OCI-LY3 (cell line): Measurements from ENCODE around the gene METTL1.

Experiments
- H2AFZ ChIP-seq: fragments of 200-600, 300-600 bp; shearing (Covaris generic); 2 replicates; pipeline ENCODE4 v1.6.0; 2014; ENCODE audit warnings: antibody characterized with exemption, low read depth, low read length
- H3K27ac ChIP-seq: fragments of 200-600, 300-600 bp; sonication (generic); 2 replicates; pipeline ENCODE4 v1.5.1; 2014; ENCODE audit warnings: mild to moderate bottlenecking, low read length, moderate library complexity, mixed read lengths
- H3K27me3 ChIP-seq: fragments of 200-600, 300-600 bp; sonication (generic); 2 replicates; pipeline ENCODE4 v1.6.1; 2014; ENCODE audit warnings: low read depth, low read length, mixed read lengths
- H3K36me3 ChIP-seq: fragments of 200-600, 300-600 bp; sonication (generic); replicated peaks from 2 replicates; pipeline ENCODE3; 2014; ENCODE audit warnings: low read depth, low read length, mixed read lengths
- H3K4me1 ChIP-seq: fragments of 300-600, 200-600 bp; sonication (generic); 2 replicates; pipeline ENCODE4 v1.6.1; 2014; ENCODE audit warnings: low read length, mixed read lengths
- H3K4me2 ChIP-seq: fragments of 200-600, 300-600 bp; sonication (generic); 2 replicates; pipeline ENCODE4 v1.6.1; 2014; ENCODE audit warnings: low read length, mixed read lengths
- H3K4me3 ChIP-seq: fragments of 300-600, 200-600 bp; sonication (generic); 2 replicates; pipeline ENCODE4 v1.5.1; 2014; ENCODE audit warnings: antibody characterized with exemption, mild to moderate bottlenecking, low read length, moderate library complexity
- H3K79me2 ChIP-seq: fragments of 300-600, 200-600 bp; shearing (Covaris generic); 2 replicates; pipeline ENCODE4 v1.6.1; 2014; ENCODE audit warnings: mild to moderate bottlenecking, low read length, mixed read lengths
- H3K9ac ChIP-seq: fragments of 300-600, 200-600 bp; shearing (Covaris generic); 2 replicates; pipeline ENCODE4 v1.6.0; 2014; ENCODE audit warnings: mild to moderate bottlenecking, low read length, moderate library complexity
- H3K9me3 ChIP-seq: fragments of 200-600, 300-600 bp; shearing (Covaris generic); 2 replicates; pipeline ENCODE4 v1.6.1; 2014; ENCODE audit warnings: low read length, mixed read lengths; ENCODE audit not compliant: insufficient read depth
- H4K20me1 ChIP-seq: fragments of 200-600, 300-600 bp; sonication (generic); 2 replicates; pipeline ENCODE4 v1.6.1; 2016; ENCODE audit warnings: low read length, mixed read lengths; ENCODE audit not compliant: insufficient read depth
- CTCF ChIP-seq: fragments of 200-600, 300-600 bp; sonication (generic); IDR thresholded peaks from 2 replicates; pipeline ENCODE4 v1.5.1; 2014; ENCODE audit warnings: antibody characterized with exemption, low read length, low read depth
- EZH2phosphoT487 ChIP-seq: fragments of 200-600 bp; shearing (Covaris generic); IDR thresholded peaks from 2 replicates; pipeline ENCODE4 v1.6.1; 2018; ENCODE audit warnings: antibody characterized with exemption, mixed run types, low read depth

Gene METTL1

GRCh38 chr12:57758552-57759359 lies 13.1 kb downstream of the METTL1 start:
- no peaks in the 10 kb centered on the region for H3K9me3 ChIP-seq
- H2AFZ ChIP-seq = no peak overlapping the region
- H3K4me1 ChIP-seq = peaks cover 15% of the 10 kb centered on the region
- H3K27me3 ChIP-seq = no peaks in the 10 kb centered on the region
- no peak for TF ChIP-seq EZH2phosphoT487
- no peak for TF ChIP-seq CTCF
- H4K20me1 ChIP-seq = peaks cover 25% of the 10 kb centered on the region
- no peak overlapping the region for H3K4me2 ChIP-seq
- peaks cover 46% of the 10 kb centered on the region for H3K36me3 ChIP-seq
- H3K9ac ChIP-seq = no peak overlapping the region
- H3K4me3 ChIP-seq = no peak overlapping the region
- H3K27ac ChIP-seq = no peak overlapping the region
- H3K79me2 ChIP-seq = peaks cover 38% of the 10 kb centered on the region

GRCh38 chr12:57757771-57758170 lies 14.1 kb downstream of the METTL1 start:
- no peak overlapping the region for H3K4me2 ChIP-seq
- no peak overlapping the region for H2AFZ ChIP-seq
- H3K27me3 ChIP-seq = no peaks in the 10 kb centered on the region
- no peak overlapping the region for H3K4me3 ChIP-seq
- peaks cover 40% of the 10 kb centered on the region for H3K79me2 ChIP-seq
- peaks cover 23% of the 10 kb centered on the region for H3K4me1 ChIP-seq
- peaks cover 25% of the 10 kb centered on the region for H4K20me1 ChIP-seq
- TF ChIP-seq EZH2phosphoT487 (no peak), CTCF (no peak)
- no peak overlapping the region for H3K9ac ChIP-seq
- no peaks in the 10 kb centered on the region for H3K9me3 ChIP-seq
- no peak overlapping the region for H3K27ac ChIP-seq
- H3K36me3 ChIP-seq = peaks cover 46% of the 10 kb centered on the region

GRCh38 chr12:57756406-57757341 lies 15.2 kb downstream of the METTL1 start:
- H3K4me1 ChIP-seq = peaks cover 25% of the 10 kb centered on the region
- peaks cover 48% of the 10 kb centered on the region for H3K79me2 ChIP-seq
- H3K4me2 ChIP-seq = peak overlapping the region; percentile 99
- H4K20me1 ChIP-seq = peaks cover 25% of the 10 kb centered on the region
- peak overlapping the region; percentile 82 for H3K4me3 ChIP-seq
- H3K9ac ChIP-seq = peak overlapping the region; percentile 94
- no peaks in the 10 kb centered on the region for H3K27me3 ChIP-seq
- H2AFZ ChIP-seq = no peak overlapping the region
- TF ChIP-seq EZH2phosphoT487 (no peak), CTCF (peak; percentile 76)
- no peaks in the 10 kb centered on the region for H3K9me3 ChIP-seq
- H3K36me3 ChIP-seq = peaks cover 40% of the 10 kb centered on the region
- peak overlapping the region; percentile 92 for H3K27ac ChIP-seq
